HG03575 (cell line): Measurements from ENCODE around the gene FAM20C.
"Not testable (repeated sequence)": the region's sequence is repeated elsewhere in the genome, so short reads cannot be mapped to it uniquely, and the experiment has no call there.

Source experiments
- ATAC-seq: cut with Tn5 transposase; IDR thresholded peaks from one replicate; pipeline ENCODE4 v1.9.1; 2021; ENCODE audit not compliant: unreplicated experiment, insufficient number of reproducible peaks, low FRiP score; ENCODE audit errors: extremely low read depth

The FAM20C gene

GRCh38 chr7:261341-262250, 69.2 kb downstream of the FAM20C start:
- no peak for ATAC-seq

- no peak for ATAC-seq
Observed at GRCh38 chr7:262251-262572, 69.8 kb downstream of the FAM20C start.

- not testable (repeated sequence) for ATAC-seq
Observed at GRCh38 chr7:262631-263311, 70.4 kb downstream of the FAM20C start.

GRCh38 chr7:263483-264351, 71.3 kb downstream of the FAM20C start:
- ATAC-seq = not testable (repeated sequence)

- ATAC-seq = no peak
Observed at GRCh38 chr7:264541-265191, 72.3 kb downstream of the FAM20C start.

- no peak for ATAC-seq
Observed at GRCh38 chr7:265192-265997, 73.0 kb downstream of the FAM20C start.

- ATAC-seq = no peak
Observed at GRCh38 chr7:265998-266850, 73.9 kb downstream of the FAM20C start.

GRCh38 chr7:266851-267840, 74.8 kb downstream of the FAM20C start:
- no peak for ATAC-seq

GRCh38 chr7:268991-269390, 76.6 kb downstream of the FAM20C start:
- no peak for ATAC-seq

- no peak for ATAC-seq
Observed at GRCh38 chr7:269721-270120, 77.3 kb downstream of the FAM20C start.

GRCh38 chr7:270351-270983, 78.1 kb downstream of the FAM20C start:
- ATAC-seq = no peak

GRCh38 chr7:271266-272107, 79.1 kb downstream of the FAM20C start:
- ATAC-seq = no peak

- ATAC-seq = no peak
Observed at GRCh38 chr7:272108-272615, 79.8 kb downstream of the FAM20C start.

GRCh38 chr7:272631-273030, 80.3 kb downstream of the FAM20C start:
- ATAC-seq = no peak

- ATAC-seq = no peak
Observed at GRCh38 chr7:273327-273726, 81.0 kb downstream of the FAM20C start.
